ENCODE results near the gene PTRHD1.

DNA sequence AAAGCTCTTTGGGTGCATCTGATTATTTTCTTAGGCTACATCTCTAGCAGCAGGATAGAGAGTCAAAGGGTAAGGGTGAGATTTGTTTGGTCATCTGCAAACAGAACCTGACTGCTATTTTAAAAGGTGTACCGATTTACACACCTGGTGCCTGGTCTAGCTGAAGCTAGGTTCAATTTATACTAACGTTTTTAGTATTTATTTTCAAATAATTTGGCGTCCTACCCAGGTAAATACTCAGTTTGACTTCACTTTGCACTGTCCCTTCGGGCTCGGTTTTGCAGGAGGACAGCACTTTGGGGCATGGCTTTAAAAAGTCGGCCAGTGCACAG is 683 bp downstream of the PTRHD1 start:
- TF ChIP-seq, protein P1, sequence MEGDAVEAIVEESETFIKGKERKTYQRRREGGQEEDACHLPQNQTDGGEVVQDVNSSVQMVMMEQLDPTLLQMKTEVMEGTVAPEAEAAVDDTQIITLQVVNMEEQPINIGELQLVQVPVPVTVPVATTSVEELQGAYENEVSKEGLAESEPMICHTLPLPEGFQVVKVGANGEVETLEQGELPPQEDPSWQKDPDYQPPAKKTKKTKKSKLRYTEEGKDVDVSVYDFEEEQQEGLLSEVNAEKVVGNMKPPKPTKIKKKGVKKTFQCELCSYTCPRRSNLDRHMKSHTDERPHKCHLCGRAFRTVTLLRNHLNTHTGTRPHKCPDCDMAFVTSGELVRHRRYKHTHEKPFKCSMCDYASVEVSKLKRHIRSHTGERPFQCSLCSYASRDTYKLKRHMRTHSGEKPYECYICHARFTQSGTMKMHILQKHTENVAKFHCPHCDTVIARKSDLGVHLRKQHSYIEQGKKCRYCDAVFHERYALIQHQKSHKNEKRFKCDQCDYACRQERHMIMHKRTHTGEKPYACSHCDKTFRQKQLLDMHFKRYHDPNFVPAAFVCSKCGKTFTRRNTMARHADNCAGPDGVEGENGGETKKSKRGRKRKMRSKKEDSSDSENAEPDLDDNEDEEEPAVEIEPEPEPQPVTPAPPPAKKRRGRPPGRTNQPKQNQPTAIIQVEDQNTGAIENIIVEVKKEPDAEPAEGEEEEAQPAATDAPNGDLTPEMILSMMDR (IDR thresholded peaks at IDR 0.05; ENCODE audit: low read depth, low read length), result no peak
- TF ChIP-seq EZH2phosphoT487 (IDR thresholded peaks at IDR 0.05; ENCODE audit: low read depth), result no peak

All from OCI-LY3 (cell line).